Osteoblast (primary cell): ENCODE measurements around the gene EPM2AIP1. TPM values are rescaled to one million over a fixed set of nuclear protein-coding genes. Genes with fewer than 3 reads are reported as not detected.

ENCODE experiments used
- DNase-seq: peaks from one replicate; pipeline ENCODE4 v3.0.0; 2011; ENCODE audit warnings: low spot score, mixed read lengths; ENCODE audit not compliant: insufficient read length; ENCODE audit errors: missing footprints
- H2AFZ ChIP-seq: 2 replicates; pipeline ENCODE4 v1.6.0; 2011; ENCODE audit warnings: mild to moderate bottlenecking, low read length
- H3K27ac ChIP-seq: 2 replicates; pipeline ENCODE4 v1.5.1; 2011; ENCODE audit warnings: mild to moderate bottlenecking, low read depth, low read length, moderate library complexity
- H3K27me3 ChIP-seq: 2 replicates; pipeline ENCODE4 v1.6.0; 2012; ENCODE audit warnings: mild to moderate bottlenecking, control low read depth, inconsistent platforms, low read length, moderate library complexity; ENCODE audit not compliant: insufficient read depth
- H3K36me3 ChIP-seq: 2 replicates; pipeline ENCODE4 v1.5.1; 2011; ENCODE audit warnings: mild to moderate bottlenecking, low read length, control low read depth, moderate library complexity; ENCODE audit not compliant: insufficient read depth
- H3K4me1 ChIP-seq: 2 replicates; pipeline ENCODE4 v1.5.1; 2011; ENCODE audit warnings: mild to moderate bottlenecking, low read length, control low read depth, moderate library complexity; ENCODE audit not compliant: insufficient read depth
- H3K4me2 ChIP-seq: 2 replicates; pipeline ENCODE4 v1.6.0; 2011; ENCODE audit warnings: mild to moderate bottlenecking, low read length; ENCODE audit not compliant: insufficient read depth
- H3K4me3 ChIP-seq: fragments of 200-600 bp; sonication (generic); 3 replicates; pipeline ENCODE4 v1.5.1; 2012; ENCODE audit warnings: mild to moderate bottlenecking, low read length, inconsistent platforms; ENCODE audit not compliant: insufficient read depth
- H3K79me2 ChIP-seq: 2 replicates; pipeline ENCODE4 v1.6.0; 2012; ENCODE audit warnings: mild to moderate bottlenecking, low read length, control low read depth, inconsistent platforms; ENCODE audit not compliant: insufficient read depth
- H3K9me3 ChIP-seq: 2 replicates; pipeline ENCODE4 v1.5.1; 2011; ENCODE audit warnings: low read depth, low read length, control low read depth
- H4K20me1 ChIP-seq: 2 replicates; pipeline ENCODE4 v1.6.0; 2012; ENCODE audit warnings: mild to moderate bottlenecking, low read length, control low read depth; ENCODE audit not compliant: insufficient read depth
- CTCF ChIP-seq: IDR thresholded peaks from 2 replicates; pipeline ENCODE4 v1.5.1; 2011; ENCODE audit warnings: mild to moderate bottlenecking, low read depth, low read length, moderate library complexity; ENCODE audit errors: extremely low read depth
- total RNA-seq: library from RNA; depleted of rRNA; stranded (reverse); fragments of >200 nt; gene quantifications from 2 replicates; pipeline ENCODE4 v1.2.3, GENCODE V29; 2012

The EPM2AIP1 gene
- total RNA-seq, 1 donor, result 22.8 TPM

GRCh38 chr3:37017683-37018082 is 24.8 kb upstream of the EPM2AIP1 start:
- no peak overlapping the region for H3K4me3 ChIP-seq
- H3K27ac ChIP-seq, result no peak overlapping the region
- no peaks in the 10 kb centered on the region for H3K4me1 ChIP-seq
- no peak overlapping the region for H3K4me2 ChIP-seq
- no peak overlapping the region for H2AFZ ChIP-seq
- H3K36me3 ChIP-seq, result peaks cover 67% of the 10 kb centered on the region
- DNase-seq, result no peak
- H3K9me3 ChIP-seq, result no peaks in the 10 kb centered on the region
- H3K27me3 ChIP-seq, result no peaks in the 10 kb centered on the region
- H3K79me2 ChIP-seq, result no peaks in the 10 kb centered on the region
- no peaks in the 10 kb centered on the region for H4K20me1 ChIP-seq
- TF ChIP-seq CTCF, result no peak

- no peak for DNase-seq
- Histone ChIP-seq H3K36me3 (peaks cover 70% of the 10 kb centered on the region), H3K27me3 (no peaks in the 10 kb centered on the region), H3K27ac (no peak overlapping the region), H3K9me3 (no peaks in the 10 kb centered on the region), H3K79me2 (no peaks in the 10 kb centered on the region), H3K4me2 (no peak overlapping the region), H4K20me1 (no peaks in the 10 kb centered on the region), H3K4me1 (no peaks in the 10 kb centered on the region), H3K4me3 (no peak overlapping the region), H2AFZ (no peak overlapping the region)
- no peak for TF ChIP-seq CTCF
Measured at GRCh38 chr3:37016903-37017302, 24.0 kb upstream of the EPM2AIP1 start.

GRCh38 chr3:37015642-37016041 is 22.7 kb upstream of the EPM2AIP1 start:
- H3K36me3 ChIP-seq, result peaks cover 66% of the 10 kb centered on the region
- H3K4me3 ChIP-seq, result no peak overlapping the region
- no peak for TF ChIP-seq CTCF
- H2AFZ ChIP-seq, result no peak overlapping the region
- no peaks in the 10 kb centered on the region for H3K9me3 ChIP-seq
- no peak overlapping the region for H3K4me2 ChIP-seq
- H3K4me1 ChIP-seq, result no peaks in the 10 kb centered on the region
- DNase-seq, result no peak
- no peak overlapping the region for H3K27ac ChIP-seq
- H3K27me3 ChIP-seq, result no peaks in the 10 kb centered on the region
- no peaks in the 10 kb centered on the region for H4K20me1 ChIP-seq
- no peaks in the 10 kb centered on the region for H3K79me2 ChIP-seq

GRCh38 chr3:37014620-37015019 is 21.7 kb upstream of the EPM2AIP1 start:
- no peaks in the 10 kb centered on the region for H3K4me1 ChIP-seq
- H2AFZ ChIP-seq, result no peak overlapping the region
- no peak for TF ChIP-seq CTCF
- no peak for DNase-seq
- H3K27ac ChIP-seq, result no peak overlapping the region
- H3K27me3 ChIP-seq, result no peaks in the 10 kb centered on the region
- no peak overlapping the region for H3K4me2 ChIP-seq
- no peaks in the 10 kb centered on the region for H3K79me2 ChIP-seq
- peaks cover 64% of the 10 kb centered on the region for H3K36me3 ChIP-seq
- H3K4me3 ChIP-seq, result no peak overlapping the region
- no peaks in the 10 kb centered on the region for H4K20me1 ChIP-seq
- H3K9me3 ChIP-seq, result no peaks in the 10 kb centered on the region
